ENCODE data around the gene CFAP58.

CFAP58 gene

GRCh38 chr10:104321725-104322415 lies 31.8 kb upstream of the CFAP58 start:
- DNase-seq, result no peak

GRCh38 chr10:104322416-104322782 lies 31.2 kb upstream of the CFAP58 start:
- no peak for DNase-seq

GRCh38 chr10:104323085-104323484 lies 30.5 kb upstream of the CFAP58 start:
- DNase-seq, result no peak

- DNase-seq, result no peak
Observed at GRCh38 chr10:104323760-104324201, 29.9 kb upstream of the CFAP58 start.

- DNase-seq, result no peak
Observed at GRCh38 chr10:104324221-104324686, 29.4 kb upstream of the CFAP58 start.

- no peak for DNase-seq
Observed at GRCh38 chr10:104324931-104325330, 28.7 kb upstream of the CFAP58 start.

GRCh38 chr10:104325436-104326435 lies 27.9 kb upstream of the CFAP58 start:
- DNase-seq, result no peak

- DNase-seq, result no peak
Observed at GRCh38 chr10:104326991-104327610, 26.5 kb upstream of the CFAP58 start.

GRCh38 chr10:104327745-104328645 lies 25.6 kb upstream of the CFAP58 start:
- DNase-seq, result no peak

- no peak for DNase-seq
Observed at GRCh38 chr10:104328646-104328895, 25.1 kb upstream of the CFAP58 start.

GRCh38 chr10:104328896-104329710 lies 24.5 kb upstream of the CFAP58 start:
- DNase-seq, result peak; percentile 98

GRCh38 chr10:104329735-104330134 lies 23.9 kb upstream of the CFAP58 start:
- peak; percentile 93 for DNase-seq

GRCh38 chr10:104330168-104331110 lies 23.2 kb upstream of the CFAP58 start:
- DNase-seq, result peak; percentile 91

- peak; percentile 60 for DNase-seq
Observed at GRCh38 chr10:104331208-104331838, 22.3 kb upstream of the CFAP58 start.

GRCh38 chr10:104332243-104333031 lies 21.2 kb upstream of the CFAP58 start:
- peak; percentile 25 for DNase-seq

- no peak for DNase-seq
Observed at GRCh38 chr10:104333032-104333727, 20.5 kb upstream of the CFAP58 start.

- DNase-seq, result no peak
Observed at GRCh38 chr10:104333728-104334373, 19.8 kb upstream of the CFAP58 start.

- DNase-seq, result no peak
Observed at GRCh38 chr10:104334561-104334960, 19.1 kb upstream of the CFAP58 start.

All from NCI-H226 (cell line).